ENCODE results near the gene CAPN8.

The CAPN8 gene

DNA sequence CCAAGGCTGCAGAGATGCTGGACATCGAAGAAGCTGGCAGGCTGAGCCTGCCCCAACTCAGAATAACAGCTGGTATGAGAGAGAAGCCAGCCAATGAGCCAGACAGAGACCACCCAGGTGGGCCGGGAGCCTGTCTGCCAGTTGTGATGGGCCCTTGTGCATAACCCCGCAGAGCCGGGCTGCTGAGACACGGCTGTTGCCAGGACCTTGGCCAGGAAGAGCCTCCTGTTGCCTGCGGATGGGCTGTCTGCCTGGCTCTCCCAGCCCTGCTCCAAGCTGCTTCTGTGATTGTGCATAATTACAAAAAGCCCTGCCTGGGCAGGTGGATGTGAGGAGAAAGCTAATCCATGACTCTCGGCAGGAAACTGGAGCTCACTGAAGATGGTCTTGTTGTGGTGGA, 126.5 kb downstream of the CAPN8 start:
- H3K27ac ChIP-seq (ENCODE audit: insufficient read depth, low read length, poor library complexity, severe bottlenecking), result no peak overlapping the region
- no peaks in the 10 kb centered on the region for H3K27me3 ChIP-seq (replicated peaks; ENCODE audit: control insufficient read depth, insufficient read depth, low read length, poor library complexity, severe bottlenecking)
- H3K4me3 ChIP-seq (ENCODE audit: insufficient read depth, low read depth, low read length, poor library complexity, severe bottlenecking), result no peak overlapping the region
- no peak for DNase-seq
- H3K36me3 ChIP-seq (ENCODE audit: control insufficient read depth, insufficient read depth, low read length), result no peaks in the 10 kb centered on the region
- H3K4me1 ChIP-seq (ENCODE audit: control insufficient read depth, insufficient read depth, low read length, poor library complexity, severe bottlenecking), result no peaks in the 10 kb centered on the region
- H3K9me3 ChIP-seq (ENCODE audit: control insufficient read depth, low read length), result no peaks in the 10 kb centered on the region

DNA sequence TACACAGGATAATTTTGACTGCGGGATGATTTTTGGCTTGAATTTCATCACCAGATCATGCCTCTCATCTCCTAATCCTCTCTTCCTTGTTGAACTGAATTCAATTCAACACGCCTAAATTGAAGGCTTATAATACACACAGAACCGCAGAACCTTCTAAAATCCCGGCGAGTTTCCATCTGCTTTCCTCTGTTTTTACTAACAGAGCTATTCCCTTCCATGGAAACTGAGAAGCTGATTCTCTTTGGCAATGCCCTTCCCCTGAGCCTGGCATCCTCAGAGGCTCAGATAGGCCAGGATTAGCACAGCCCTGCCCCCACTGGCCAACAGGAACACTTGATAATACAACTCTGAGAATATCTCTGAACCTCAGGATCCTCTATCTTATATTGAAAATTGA, 130.2 kb downstream of the CAPN8 start:
- Histone ChIP-seq H3K36me3 (ENCODE audit: control insufficient read depth, insufficient read depth, low read length) (no peaks in the 10 kb centered on the region), H3K4me3 (ENCODE audit: insufficient read depth, low read depth, low read length, poor library complexity, severe bottlenecking) (no peak overlapping the region), H3K4me1 (ENCODE audit: control insufficient read depth, insufficient read depth, low read length, poor library complexity, severe bottlenecking) (no peaks in the 10 kb centered on the region), H3K27ac (ENCODE audit: insufficient read depth, low read length, poor library complexity, severe bottlenecking) (no peak overlapping the region), H3K9me3 (ENCODE audit: control insufficient read depth, low read length) (no peaks in the 10 kb centered on the region), H3K27me3 (replicated peaks; ENCODE audit: control insufficient read depth, insufficient read depth, low read length, poor library complexity, severe bottlenecking) (no peaks in the 10 kb centered on the region)
- DNase-seq, result no peak

DNA sequence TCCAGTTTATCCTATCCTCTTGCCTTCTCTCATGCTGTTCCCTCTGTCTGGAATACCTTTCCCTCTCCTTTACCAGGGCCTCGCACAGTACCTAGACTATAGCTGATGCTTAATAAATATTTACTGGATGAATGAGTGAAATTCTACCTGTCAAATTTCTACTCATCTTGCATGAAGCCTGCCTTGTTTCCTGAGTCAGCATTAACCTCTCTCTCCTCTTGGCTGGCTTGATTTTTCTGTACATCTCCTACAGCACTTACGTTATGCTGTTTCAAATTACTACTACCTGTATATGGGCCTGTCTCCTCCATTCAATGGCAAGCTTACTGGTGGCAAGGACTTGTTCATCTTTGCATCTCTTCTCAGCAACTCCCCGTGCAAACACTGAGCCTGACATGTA, 130.8 kb downstream of the CAPN8 start:
- no peaks in the 10 kb centered on the region for H3K4me1 ChIP-seq (ENCODE audit: control insufficient read depth, insufficient read depth, low read length, poor library complexity, severe bottlenecking)
- no peak overlapping the region for H3K4me3 ChIP-seq (ENCODE audit: insufficient read depth, low read depth, low read length, poor library complexity, severe bottlenecking)
- no peaks in the 10 kb centered on the region for H3K27me3 ChIP-seq (replicated peaks; ENCODE audit: control insufficient read depth, insufficient read depth, low read length, poor library complexity, severe bottlenecking)
- no peak overlapping the region for H3K27ac ChIP-seq (ENCODE audit: insufficient read depth, low read length, poor library complexity, severe bottlenecking)
- DNase-seq, result no peak
- no peaks in the 10 kb centered on the region for H3K9me3 ChIP-seq (ENCODE audit: control insufficient read depth, low read length)
- no peaks in the 10 kb centered on the region for H3K36me3 ChIP-seq (ENCODE audit: control insufficient read depth, insufficient read depth, low read length)

DNA sequence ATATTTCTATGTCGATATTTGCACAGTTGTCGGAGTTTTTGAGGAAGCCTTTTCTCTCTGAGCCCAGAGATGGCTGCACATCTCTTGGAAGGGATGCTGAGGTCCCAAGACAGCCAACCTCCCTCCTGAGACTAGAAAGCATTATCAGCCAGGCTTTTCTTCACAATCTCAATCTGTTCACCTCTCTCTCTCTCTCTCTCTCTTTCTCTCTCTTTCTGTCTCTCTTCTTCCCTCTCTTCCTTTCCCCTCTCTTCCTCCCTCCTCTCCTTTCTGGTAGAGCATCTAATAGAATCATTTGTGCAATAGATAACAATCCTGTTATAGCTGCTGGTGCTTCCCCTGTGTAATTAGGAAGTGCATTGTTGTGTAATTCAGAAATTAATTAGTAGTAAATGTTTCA, 131.8 kb downstream of the CAPN8 start:
- no peaks in the 10 kb centered on the region for H3K36me3 ChIP-seq (ENCODE audit: control insufficient read depth, insufficient read depth, low read length)
- no peak overlapping the region for H3K27ac ChIP-seq (ENCODE audit: insufficient read depth, low read length, poor library complexity, severe bottlenecking)
- no peaks in the 10 kb centered on the region for H3K27me3 ChIP-seq (replicated peaks; ENCODE audit: control insufficient read depth, insufficient read depth, low read length, poor library complexity, severe bottlenecking)
- no peaks in the 10 kb centered on the region for H3K9me3 ChIP-seq (ENCODE audit: control insufficient read depth, low read length)
- no peak for DNase-seq
- H3K4me3 ChIP-seq (ENCODE audit: insufficient read depth, low read depth, low read length, poor library complexity, severe bottlenecking), result no peak overlapping the region
- H3K4me1 ChIP-seq (ENCODE audit: control insufficient read depth, insufficient read depth, low read length, poor library complexity, severe bottlenecking), result no peaks in the 10 kb centered on the region

DNA sequence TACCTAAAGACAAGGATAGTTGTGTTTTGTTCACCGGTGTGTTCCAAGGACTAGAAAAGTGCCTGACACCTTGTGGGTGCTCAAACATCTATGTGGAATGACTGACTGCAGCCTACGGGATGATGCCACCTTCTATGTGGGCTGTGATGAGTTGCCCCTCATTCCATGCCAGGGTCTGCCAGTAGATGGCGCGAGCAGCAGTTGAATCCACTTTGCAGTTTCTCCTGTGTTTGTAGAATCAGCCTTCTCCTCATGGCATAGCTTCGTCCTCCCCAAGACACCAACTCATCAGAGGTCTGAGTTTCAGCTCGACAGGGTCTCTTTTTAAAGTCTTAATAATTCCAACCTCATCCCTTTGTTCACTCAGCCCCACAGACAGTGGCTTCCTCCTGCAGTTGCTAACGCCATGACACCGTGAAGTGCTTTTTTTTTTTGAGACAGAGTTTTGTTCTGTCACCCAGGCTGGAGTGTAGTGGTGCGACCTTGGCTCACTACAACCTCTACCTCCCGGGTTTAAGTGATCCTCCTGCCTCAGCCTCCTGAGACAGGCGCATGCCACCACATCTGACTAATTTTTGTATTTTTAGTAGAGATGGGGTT, 133.7 kb downstream of the CAPN8 start:
- Histone ChIP-seq H3K4me3 (ENCODE audit: insufficient read depth, low read depth, low read length, poor library complexity, severe bottlenecking) (no peak overlapping the region), H3K36me3 (ENCODE audit: control insufficient read depth, insufficient read depth, low read length) (no peaks in the 10 kb centered on the region), H3K27me3 (replicated peaks; ENCODE audit: control insufficient read depth, insufficient read depth, low read length, poor library complexity, severe bottlenecking) (no peaks in the 10 kb centered on the region), H3K9me3 (ENCODE audit: control insufficient read depth, low read length) (no peaks in the 10 kb centered on the region), H3K27ac (ENCODE audit: insufficient read depth, low read length, poor library complexity, severe bottlenecking) (no peak overlapping the region), H3K4me1 (ENCODE audit: control insufficient read depth, insufficient read depth, low read length, poor library complexity, severe bottlenecking) (no peaks in the 10 kb centered on the region)
- peak in 1 of 3 donors; percentile 9 for DNase-seq

DNA sequence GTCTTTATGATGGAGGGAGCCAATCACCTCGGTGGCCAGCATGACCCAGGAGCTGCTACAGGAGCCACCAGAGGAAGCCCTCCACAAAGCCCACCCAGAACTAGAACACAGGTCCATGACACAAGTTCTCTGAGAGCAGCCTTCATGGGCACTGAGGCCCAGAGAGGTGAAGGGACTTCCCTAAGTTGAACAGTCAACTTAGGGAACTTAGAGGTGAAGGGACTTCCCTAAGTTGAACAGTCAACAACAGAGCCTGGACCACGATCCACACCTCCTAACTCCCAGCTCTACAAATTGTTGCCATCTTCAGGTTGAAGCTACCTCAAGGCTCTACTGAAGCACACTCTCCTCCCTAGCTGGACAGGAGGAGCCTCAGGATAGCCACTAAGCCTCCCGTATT, 139.5 kb downstream of the CAPN8 start:
- no peaks in the 10 kb centered on the region for H3K36me3 ChIP-seq (ENCODE audit: control insufficient read depth, insufficient read depth, low read length)
- H3K4me1 ChIP-seq (ENCODE audit: control insufficient read depth, insufficient read depth, low read length, poor library complexity, severe bottlenecking), result no peaks in the 10 kb centered on the region

DNA sequence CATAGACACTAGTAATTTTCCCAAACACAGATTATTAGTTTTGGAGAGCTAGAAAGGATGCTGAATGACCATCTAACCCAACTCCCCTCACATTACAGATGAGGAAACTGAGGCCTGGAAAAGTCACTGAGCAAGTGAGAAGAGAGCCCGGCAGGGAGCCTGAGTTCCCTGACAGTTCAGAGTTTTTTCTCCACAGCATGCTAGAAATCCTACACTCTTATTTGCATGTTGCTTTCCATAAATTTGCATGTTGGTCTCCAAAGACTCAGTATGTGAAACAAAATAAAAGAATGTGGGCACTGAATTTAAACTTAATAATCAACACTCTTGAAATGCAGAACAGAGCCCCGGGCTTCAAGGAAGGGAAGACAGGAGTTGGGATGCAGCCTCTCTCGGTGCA, 140.0 kb downstream of the CAPN8 start:
- no peak for DNase-seq
- Histone ChIP-seq H3K9me3 (ENCODE audit: control insufficient read depth, low read length) (no peaks in the 10 kb centered on the region), H3K4me1 (ENCODE audit: control insufficient read depth, insufficient read depth, low read length, poor library complexity, severe bottlenecking) (no peaks in the 10 kb centered on the region), H3K36me3 (ENCODE audit: control insufficient read depth, insufficient read depth, low read length) (no peaks in the 10 kb centered on the region), H3K27me3 (replicated peaks; ENCODE audit: control insufficient read depth, insufficient read depth, low read length, poor library complexity, severe bottlenecking) (no peaks in the 10 kb centered on the region), H3K27ac (ENCODE audit: insufficient read depth, low read length, poor library complexity, severe bottlenecking) (no peak overlapping the region), H3K4me3 (ENCODE audit: insufficient read depth, low read depth, low read length, poor library complexity, severe bottlenecking) (no peak overlapping the region)

More for the DNA sequence above, 139.5 kb downstream of the CAPN8 start:
- Histone ChIP-seq H3K9me3 (ENCODE audit: control insufficient read depth, low read length) (no peaks in the 10 kb centered on the region), H3K27ac (ENCODE audit: insufficient read depth, low read length, poor library complexity, severe bottlenecking) (no peak overlapping the region), H3K27me3 (replicated peaks; ENCODE audit: control insufficient read depth, insufficient read depth, low read length, poor library complexity, severe bottlenecking) (no peaks in the 10 kb centered on the region), H3K4me3 (ENCODE audit: insufficient read depth, low read depth, low read length, poor library complexity, severe bottlenecking) (no peak overlapping the region)
- no peak for DNase-seq

DNA sequence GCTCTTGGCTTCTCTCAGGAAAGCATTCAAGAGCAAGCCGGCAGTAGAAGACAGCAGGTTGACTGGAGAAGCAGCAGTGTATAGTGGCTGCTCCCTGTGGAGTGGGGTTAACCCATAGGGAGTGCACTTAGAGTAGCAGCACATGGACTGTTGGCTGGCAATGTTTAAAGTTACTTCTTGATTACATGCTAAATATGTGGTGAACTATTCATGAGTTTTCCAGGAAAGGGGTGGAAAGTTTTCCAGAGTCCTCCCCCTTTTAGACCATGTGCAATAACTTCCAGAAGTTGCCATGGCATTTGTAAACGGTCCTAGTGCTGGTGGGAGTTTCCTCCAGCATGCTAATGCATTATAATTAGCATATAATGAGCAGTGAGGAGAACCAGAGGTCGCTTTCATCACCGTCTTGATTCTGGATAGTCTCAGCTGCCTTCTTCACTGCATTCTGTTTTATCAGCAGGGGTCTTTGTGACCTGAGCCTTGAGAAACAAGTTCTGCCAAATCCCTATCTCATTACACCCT, 140.5 kb downstream of the CAPN8 start:
- DNase-seq, result no peak
- no peaks in the 10 kb centered on the region for H3K27me3 ChIP-seq (replicated peaks; ENCODE audit: control insufficient read depth, insufficient read depth, low read length, poor library complexity, severe bottlenecking)
- no peaks in the 10 kb centered on the region for H3K4me1 ChIP-seq (ENCODE audit: control insufficient read depth, insufficient read depth, low read length, poor library complexity, severe bottlenecking)
- H3K4me3 ChIP-seq (ENCODE audit: insufficient read depth, low read depth, low read length, poor library complexity, severe bottlenecking), result no peak overlapping the region
- H3K9me3 ChIP-seq (ENCODE audit: control insufficient read depth, low read length), result no peaks in the 10 kb centered on the region
- H3K36me3 ChIP-seq (ENCODE audit: control insufficient read depth, insufficient read depth, low read length), result no peaks in the 10 kb centered on the region
- H3K27ac ChIP-seq (ENCODE audit: insufficient read depth, low read length, poor library complexity, severe bottlenecking), result no peak overlapping the region

DNA sequence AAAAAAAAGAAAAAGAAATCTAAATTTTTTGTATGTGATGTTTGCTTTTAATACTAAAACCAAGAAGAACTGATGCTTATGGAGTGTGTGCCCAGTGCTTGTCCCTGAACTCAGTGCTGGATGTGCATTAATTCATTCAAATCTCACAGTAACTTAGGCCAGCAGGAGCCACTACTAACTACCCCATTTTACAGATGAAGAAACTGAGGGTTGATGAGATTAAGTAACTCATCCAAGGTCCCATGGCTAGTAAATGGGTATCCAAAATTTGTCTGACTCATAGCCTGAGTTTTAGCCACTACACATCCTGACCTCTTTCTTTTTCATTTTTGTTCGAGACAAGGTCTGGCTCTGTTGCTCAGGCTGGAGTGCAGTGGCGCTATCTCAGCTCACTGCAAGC, 144.4 kb downstream of the CAPN8 start:
- DNase-seq, result no peak
- Histone ChIP-seq H3K36me3 (ENCODE audit: control insufficient read depth, insufficient read depth, low read length) (no peaks in the 10 kb centered on the region), H3K4me3 (ENCODE audit: insufficient read depth, low read depth, low read length, poor library complexity, severe bottlenecking) (no peak overlapping the region), H3K9me3 (ENCODE audit: control insufficient read depth, low read length) (no peaks in the 10 kb centered on the region), H3K27me3 (replicated peaks; ENCODE audit: control insufficient read depth, insufficient read depth, low read length, poor library complexity, severe bottlenecking) (no peaks in the 10 kb centered on the region), H3K4me1 (ENCODE audit: control insufficient read depth, insufficient read depth, low read length, poor library complexity, severe bottlenecking) (peaks cover 6% of the 10 kb centered on the region), H3K27ac (ENCODE audit: insufficient read depth, low read length, poor library complexity, severe bottlenecking) (no peak overlapping the region)

DNA sequence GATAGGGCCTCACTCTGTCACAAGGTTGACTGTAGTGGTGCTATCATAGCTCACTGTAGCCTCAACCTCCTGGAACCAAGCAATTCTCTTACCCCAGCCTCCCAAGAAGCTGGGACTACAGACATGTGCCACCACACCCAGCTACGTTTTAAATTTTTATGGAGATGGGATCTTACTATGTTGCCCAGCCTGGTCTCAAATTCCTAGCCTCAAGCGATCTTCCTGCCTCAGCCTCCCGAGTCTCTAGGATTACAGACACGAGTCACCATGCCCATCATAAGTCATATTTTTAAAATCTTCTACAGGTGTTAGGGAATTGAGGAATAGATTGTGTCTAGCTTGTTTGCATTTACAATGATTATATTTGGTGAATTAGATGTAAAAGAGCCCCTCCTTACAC, 145.3 kb downstream of the CAPN8 start:
- H3K4me3 ChIP-seq (ENCODE audit: insufficient read depth, low read depth, low read length, poor library complexity, severe bottlenecking), result no peak overlapping the region
- H3K9me3 ChIP-seq (ENCODE audit: control insufficient read depth, low read length), result no peaks in the 10 kb centered on the region
- DNase-seq, result no peak
- H3K27ac ChIP-seq (ENCODE audit: insufficient read depth, low read length, poor library complexity, severe bottlenecking), result no peak overlapping the region
- H3K4me1 ChIP-seq (ENCODE audit: control insufficient read depth, insufficient read depth, low read length, poor library complexity, severe bottlenecking), result peaks cover 15% of the 10 kb centered on the region
- no peaks in the 10 kb centered on the region for H3K36me3 ChIP-seq (ENCODE audit: control insufficient read depth, insufficient read depth, low read length)
- H3K27me3 ChIP-seq (replicated peaks; ENCODE audit: control insufficient read depth, insufficient read depth, low read length, poor library complexity, severe bottlenecking), result no peaks in the 10 kb centered on the region

All from effector memory CD4-positive, alpha-beta T cell (primary cell).